ENCODE measurements around the gene HEXD.
A peak's percentile ranks its signal among the peaks of the same experiment; 100 is the strongest.

HEXD gene

GRCh38 chr17:82446124-82446523 is 28.0 kb downstream of the HEXD start:
- Histone ChIP-seq H3K36me3 (ENCODE audit: control insufficient read depth in 2 of 2, insufficient read depth in 1 of 2, low read length in 2 of 2) (peaks cover 0 to 50% of the 10 kb centered on the region in 2 experiments; a peak in 1 of 3 replicates), H3K4me1 (ENCODE audit: control insufficient read depth, insufficient read depth, low read length) (peaks cover 2% of the 10 kb centered on the region; the same call in 1 of the 2 replicates), H3K27ac (ENCODE audit: extremely low read depth, low read depth, low read length) (no peak overlapping the region), H3K4me3 (ENCODE audit: low read depth, low read length) (no peak overlapping the region), H3K9me3 (ENCODE audit: control insufficient read depth, insufficient read depth, low read depth, low read length) (no peaks in the 10 kb centered on the region)
- no peak for TF ChIP-seq SP2 (tag by site-specific recombination; IDR thresholded peaks at IDR 0.05)
- TF ChIP-seq SCRT2 (tag by site-specific recombination; IDR thresholded peaks at IDR 0.05) = peak; percentile 45; the same call in 1 of the 2 replicates
- POLR2A ChIA-PET = no interaction called here
- CTCF ChIA-PET = no interaction called here

DNA sequence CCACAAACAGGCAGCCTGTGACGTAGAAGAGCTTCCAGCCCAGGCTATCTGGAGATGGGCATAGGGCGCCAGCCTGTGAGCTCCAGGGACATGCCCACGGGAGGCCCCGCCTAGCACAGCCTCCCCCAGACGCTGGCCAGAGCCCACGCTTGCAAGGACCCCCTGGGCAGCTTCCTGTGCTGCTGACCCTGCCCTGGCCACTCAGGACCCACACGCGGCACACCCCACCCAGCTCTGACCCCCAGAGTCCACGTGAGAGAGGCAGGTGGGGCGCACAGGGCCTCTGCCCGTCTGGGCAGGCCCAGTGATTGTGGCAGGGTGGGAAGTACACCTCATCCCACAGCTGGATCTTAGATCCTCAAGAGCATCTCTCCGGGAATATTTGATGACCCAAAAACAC is 28.5 kb downstream of the HEXD start:
- ChIA-PET POLR2A (no interaction called here), CTCF (interaction anchor here (0.7 kb wide), 1 partner anchor 163 kb away, joined by 3 read pairs; no protein-coding TSS in a partner anchor)
- TF ChIP-seq ZNF785 (tag by site-specific recombination; IDR thresholded peaks at IDR 0.05) (no peak), ZNF140 (tag by site-specific recombination; IDR thresholded peaks at IDR 0.05) (no peak), ZNF184 (tag by site-specific recombination; IDR thresholded peaks at IDR 0.05) (no peak), IKZF3 (tag by site-specific recombination; IDR thresholded peaks at IDR 0.05) (no peak), OVOL3 (tag by site-specific recombination; IDR thresholded peaks at IDR 0.05) (no peak), ZNF280D (tag by site-specific recombination; IDR thresholded peaks at IDR 0.05) (no peak), ZNF211 (tag by site-specific recombination; IDR thresholded peaks at IDR 0.05; ENCODE audit: low read depth) (no peak)
- TF ChIP-seq, protein P1, sequence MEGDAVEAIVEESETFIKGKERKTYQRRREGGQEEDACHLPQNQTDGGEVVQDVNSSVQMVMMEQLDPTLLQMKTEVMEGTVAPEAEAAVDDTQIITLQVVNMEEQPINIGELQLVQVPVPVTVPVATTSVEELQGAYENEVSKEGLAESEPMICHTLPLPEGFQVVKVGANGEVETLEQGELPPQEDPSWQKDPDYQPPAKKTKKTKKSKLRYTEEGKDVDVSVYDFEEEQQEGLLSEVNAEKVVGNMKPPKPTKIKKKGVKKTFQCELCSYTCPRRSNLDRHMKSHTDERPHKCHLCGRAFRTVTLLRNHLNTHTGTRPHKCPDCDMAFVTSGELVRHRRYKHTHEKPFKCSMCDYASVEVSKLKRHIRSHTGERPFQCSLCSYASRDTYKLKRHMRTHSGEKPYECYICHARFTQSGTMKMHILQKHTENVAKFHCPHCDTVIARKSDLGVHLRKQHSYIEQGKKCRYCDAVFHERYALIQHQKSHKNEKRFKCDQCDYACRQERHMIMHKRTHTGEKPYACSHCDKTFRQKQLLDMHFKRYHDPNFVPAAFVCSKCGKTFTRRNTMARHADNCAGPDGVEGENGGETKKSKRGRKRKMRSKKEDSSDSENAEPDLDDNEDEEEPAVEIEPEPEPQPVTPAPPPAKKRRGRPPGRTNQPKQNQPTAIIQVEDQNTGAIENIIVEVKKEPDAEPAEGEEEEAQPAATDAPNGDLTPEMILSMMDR (tag by site-specific recombination; IDR thresholded peaks at IDR 0.05) = no peak
- Histone ChIP-seq H3K9me3 (ENCODE audit: control insufficient read depth, insufficient read depth, low read depth, low read length) (no peaks in the 10 kb centered on the region), H3K4me3 (ENCODE audit: low read depth, low read length) (no peak overlapping the region), H3K27ac (ENCODE audit: extremely low read depth, low read depth, low read length) (no peak overlapping the region), H3K4me1 (ENCODE audit: control insufficient read depth, insufficient read depth, low read length) (peaks cover 4% of the 10 kb centered on the region; the same call in 1 of the 2 replicates), H3K36me3 (ENCODE audit: control insufficient read depth in 2 of 2, insufficient read depth in 1 of 2, low read length in 2 of 2) (peaks cover 0 to 50% of the 10 kb centered on the region in 2 experiments; a peak in 1 of 3 replicates)

- Histone ChIP-seq H3K9me3 (ENCODE audit: control insufficient read depth, insufficient read depth, low read depth, low read length) (no peaks in the 10 kb centered on the region), H3K4me3 (ENCODE audit: low read depth, low read length) (no peak overlapping the region), H3K27ac (ENCODE audit: extremely low read depth, low read depth, low read length) (no peak overlapping the region), H3K36me3 (ENCODE audit: control insufficient read depth in 2 of 2, insufficient read depth in 1 of 2, low read length in 2 of 2) (peaks cover 0 to 38% of the 10 kb centered on the region in 2 experiments; a peak in 1 of 3 replicates), H3K4me1 (ENCODE audit: control insufficient read depth, insufficient read depth, low read length) (peaks cover 4% of the 10 kb centered on the region; the same call in 1 of the 2 replicates)
- no peak for TF ChIP-seq ZFP41 (tag by site-specific recombination; IDR thresholded peaks at IDR 0.05; ENCODE audit: borderline replicate concordance)
- TF ChIP-seq ZNF600 (tag by site-specific recombination; IDR thresholded peaks at IDR 0.05) = peak; percentile 34; the same call in 1 of the 2 replicates
- ChIA-PET CTCF (no interaction called here), POLR2A (no interaction called here)
These were observed 29.7 kb downstream of the HEXD start for GRCh38 chr17:82447876-82448275.

DNA sequence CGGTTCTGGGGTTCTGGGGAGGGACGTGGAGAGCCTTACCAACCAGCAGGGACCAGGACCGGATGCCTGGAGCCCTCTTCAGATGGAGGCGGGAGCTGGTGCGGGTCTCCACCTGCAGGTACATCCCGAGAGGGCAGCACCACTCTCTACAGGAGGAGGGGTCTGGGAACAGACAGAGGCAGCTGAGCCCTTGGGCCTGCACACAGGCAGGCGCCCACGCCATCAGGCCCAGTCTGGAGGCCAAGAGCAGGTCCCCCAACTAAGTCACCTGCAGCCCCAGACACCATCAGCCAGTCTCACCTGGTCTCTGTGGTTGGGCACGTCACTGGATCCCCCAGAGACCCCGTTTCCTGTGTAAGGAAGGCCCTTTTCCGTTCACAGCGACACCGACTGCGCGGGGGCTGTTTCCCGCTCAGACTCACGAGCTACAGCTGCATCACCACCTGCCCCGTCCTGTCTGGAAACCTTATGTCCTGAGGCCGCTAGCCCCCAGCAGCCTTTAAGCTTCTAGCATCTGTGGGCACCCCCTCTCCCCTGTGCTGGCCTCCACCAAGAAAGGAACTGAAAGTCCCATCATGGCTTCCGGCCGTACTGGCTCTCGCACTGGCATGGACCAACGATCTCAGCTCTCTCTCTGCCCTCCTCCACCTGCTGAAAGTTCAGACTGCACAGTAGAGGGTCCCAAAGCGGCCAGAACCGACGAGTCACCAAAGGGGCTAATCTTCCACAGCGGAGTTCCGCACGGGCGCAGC is 31.2 kb downstream of the HEXD start:
- Histone ChIP-seq H3K4me1 (ENCODE audit: control insufficient read depth, insufficient read depth, low read length) (peaks cover 4% of the 10 kb centered on the region; the same call in 1 of the 2 replicates), H3K4me3 (ENCODE audit: low read depth, low read length) (no peak overlapping the region), H3K36me3 (ENCODE audit: control insufficient read depth in 2 of 2, insufficient read depth in 1 of 2, low read length in 2 of 2) (peaks cover 0 to 24% of the 10 kb centered on the region in 2 experiments; a peak in 1 of 3 replicates), H3K27ac (ENCODE audit: extremely low read depth, low read depth, low read length) (no peak overlapping the region), H3K9me3 (ENCODE audit: control insufficient read depth, insufficient read depth, low read depth, low read length) (no peaks in the 10 kb centered on the region)
- ChIA-PET POLR2A (interaction anchor here (0.6 kb wide), 1 partner anchor 308 kb away, joined by 4 read pairs; no protein-coding TSS in a partner anchor), CTCF (interaction anchor here (0.6 to 1.0 kb wide), 2 partner anchors 105 to 212 kb away, joined by 3 to 4 read pairs; no protein-coding TSS in a partner anchor)
- TF ChIP-seq ZFHX2 (tag by site-specific recombination; conservative IDR thresholded peaks at IDR 0.05) (no peak), SP2 (tag by site-specific recombination; IDR thresholded peaks at IDR 0.05) (0 out of 2 replicates have a peak, but pooled peaks have one; percentile 33)
- TF ChIP-seq, protein P2, sequence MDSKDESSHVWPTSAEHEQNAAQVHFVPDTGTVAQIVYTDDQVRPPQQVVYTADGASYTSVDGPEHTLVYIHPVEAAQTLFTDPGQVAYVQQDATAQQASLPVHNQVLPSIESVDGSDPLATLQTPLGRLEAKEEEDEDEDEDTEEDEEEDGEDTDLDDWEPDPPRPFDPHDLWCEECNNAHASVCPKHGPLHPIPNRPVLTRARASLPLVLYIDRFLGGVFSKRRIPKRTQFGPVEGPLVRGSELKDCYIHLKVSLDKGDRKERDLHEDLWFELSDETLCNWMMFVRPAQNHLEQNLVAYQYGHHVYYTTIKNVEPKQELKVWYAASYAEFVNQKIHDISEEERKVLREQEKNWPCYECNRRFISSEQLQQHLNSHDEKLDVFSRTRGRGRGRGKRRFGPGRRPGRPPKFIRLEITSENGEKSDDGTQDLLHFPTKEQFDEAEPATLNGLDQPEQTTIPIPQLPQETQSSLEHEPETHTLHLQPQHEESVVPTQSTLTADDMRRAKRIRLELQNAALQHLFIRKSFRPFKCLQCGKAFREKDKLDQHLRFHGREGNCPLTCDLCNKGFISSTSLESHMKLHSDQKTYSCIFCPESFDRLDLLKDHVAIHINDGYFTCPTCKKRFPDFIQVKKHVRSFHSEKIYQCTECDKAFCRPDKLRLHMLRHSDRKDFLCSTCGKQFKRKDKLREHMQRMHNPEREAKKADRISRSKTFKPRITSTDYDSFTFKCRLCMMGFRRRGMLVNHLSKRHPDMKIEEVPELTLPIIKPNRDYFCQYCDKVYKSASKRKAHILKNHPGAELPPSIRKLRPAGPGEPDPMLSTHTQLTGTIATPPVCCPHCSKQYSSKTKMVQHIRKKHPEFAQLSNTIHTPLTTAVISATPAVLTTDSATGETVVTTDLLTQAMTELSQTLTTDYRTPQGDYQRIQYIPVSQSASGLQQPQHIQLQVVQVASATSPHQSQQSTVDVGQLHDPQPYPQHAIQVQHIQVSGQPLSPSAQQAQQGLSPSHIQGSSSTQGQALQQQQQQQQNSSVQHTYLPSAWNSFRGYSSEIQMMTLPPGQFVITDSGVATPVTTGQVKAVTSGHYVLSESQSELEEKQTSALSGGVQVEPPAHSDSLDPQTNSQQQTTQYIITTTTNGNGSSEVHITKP (tag by site-specific recombination; IDR thresholded peaks at IDR 0.05) = 0 out of 2 replicates have a peak, but pooled peaks have one; percentile 35
